Endothelial cell of umbilical vein (primary cell): ENCODE measurements around the gene ATAT1. TPM values are rescaled to one million over a fixed set of nuclear protein-coding genes. Genes with fewer than 3 reads are reported as not detected.

Source experiments
- BruUV-seq: library from RNA; stranded (reverse); fragments of 400-500 nt; replicated peaks from 2 replicates; lab custom pipeline; 2021; lab: Mats Ljungman, UMichigan
- CTCF ChIA-PET: fragments of 300-600, 350-600 bp; sonication (Branson Sonifier 250); formaldehyde crosslinking; loops from one replicate; lab custom pipeline; 2021; ENCODE audit warnings: antibody characterized with exemption, inconsistent platforms; lab: Charles Lee
- POLR2A ChIA-PET: fragments of 300-600, 350-600 bp; sonication (Branson Sonifier 250); formaldehyde crosslinking; loops from one replicate; lab custom pipeline; 2021; ENCODE audit warnings: antibody characterized with exemption, inconsistent platforms; lab: Charles Lee
- DNase-seq: peaks from one replicate; pipeline ENCODE4 v3.0.0-alpha.2; 2011; ENCODE audit warnings: low read depth, low spot score
- FAIRE-seq: peaks from 2 replicates; lab custom pipeline; 2011; peaks lifted over from hg19 to GRCh38; lab: Jason Lieb, UNC
- H2AFZ ChIP-seq: 2 replicates; pipeline ENCODE4 v1.6.0; 2012; ENCODE audit warnings: low read depth, low read length, control low read depth, inconsistent platforms
- H3K27ac ChIP-seq: 2 replicates; pipeline ENCODE4 v1.5.1; 2011; ENCODE audit warnings: low read depth, mild to moderate bottlenecking, control low read depth, low read length, moderate library complexity; ENCODE audit not compliant: insufficient read depth
- H3K27me3 ChIP-seq, 2 experiments: 2 replicates each; pipeline versions ENCODE4 v1.6.0 to v1.6.1; 2011; ENCODE audit warnings: low read length in 2 of 2, mixed read lengths in 1 of 2; ENCODE audit not compliant: control insufficient read depth in 2 of 2, insufficient read depth in 2 of 2
- H3K36me3 ChIP-seq, 2 experiments: 2 replicates in 1 of 2; 3 replicates in 1 of 2; pipeline ENCODE4 v1.5.1; 2011; ENCODE audit warnings: low read length in 2 of 2, mild to moderate bottlenecking in 1 of 2, moderate library complexity in 1 of 2; ENCODE audit not compliant: control insufficient read depth in 2 of 2, insufficient read depth in 2 of 2; ENCODE audit errors: extremely low read depth in 1 of 2
- H3K4me1 ChIP-seq: 3 replicates; pipeline ENCODE4 v1.5.1; 2011; ENCODE audit warnings: mild to moderate bottlenecking, low read length; ENCODE audit not compliant: control insufficient read depth, insufficient read depth; ENCODE audit errors: extremely low read depth
- H3K4me2 ChIP-seq: 2 replicates; pipeline ENCODE4 v1.6.1; 2011; ENCODE audit warnings: low read length, control low read depth, mixed read lengths; ENCODE audit not compliant: insufficient read depth
- H3K4me3 ChIP-seq, 3 experiments: fragments of 200-600 bp in 1 of 3; sonication (generic), shearing (Covaris generic) in 1 of 3; replicated peaks in 1 of 3; 2 replicates each; pipeline ENCODE4 v1.5.1; 2011 to 2016; ENCODE audit warnings: control low read depth in 3 of 3, low read length in 3 of 3, mild to moderate bottlenecking in 2 of 3, inconsistent platforms in 1 of 3, low read depth in 1 of 3, moderate library complexity in 1 of 3; ENCODE audit not compliant: insufficient read depth in 1 of 3
- H3K79me2 ChIP-seq: 2 replicates; pipeline ENCODE4 v1.6.0; 2012; ENCODE audit warnings: low read length, inconsistent platforms; ENCODE audit not compliant: control insufficient read depth, insufficient read depth
- H3K9ac ChIP-seq: replicated peaks from 2 replicates; pipeline ENCODE3; 2011; ENCODE audit warnings: low read length, control low read depth; ENCODE audit not compliant: insufficient read depth; ENCODE audit errors: extremely low read depth
- H3K9me1 ChIP-seq: replicated peaks from 3 replicates; pipeline ENCODE4 v1.6.0; 2011; ENCODE audit warnings: mild to moderate bottlenecking, low read length; ENCODE audit not compliant: control insufficient read depth, insufficient read depth; ENCODE audit errors: extremely low read depth
- H3K9me3 ChIP-seq: replicated peaks from 2 replicates; pipeline ENCODE4 v1.5.1; 2012; ENCODE audit warnings: low read length, inconsistent platforms; ENCODE audit not compliant: control insufficient read depth, insufficient read depth
- H4K20me1 ChIP-seq: replicated peaks from 2 replicates; pipeline ENCODE3; 2011; ENCODE audit warnings: mild to moderate bottlenecking, low read length; ENCODE audit not compliant: control insufficient read depth, insufficient read depth; ENCODE audit errors: extremely low read depth
- CTCF ChIP-seq, 2 donors: IDR thresholded peaks; 1 replicate in 1 of 2; 2 replicates in 1 of 2; pipeline ENCODE4 v1.5.1; 2011; ENCODE audit warnings: low read length in 2 of 2, mild to moderate bottlenecking in 2 of 2, moderate library complexity in 2 of 2, control low read depth in 1 of 2, inconsistent platforms in 1 of 2, low read depth in 1 of 2; ENCODE audit not compliant: insufficient read depth in 1 of 2; ENCODE audit errors: extremely low read depth in 1 of 2
- EZH2 ChIP-seq: IDR thresholded peaks from 2 replicates; pipeline ENCODE4 v1.6.1; 2012; ENCODE audit warnings: borderline replicate concordance, low read depth, mild to moderate bottlenecking, moderate library complexity, low read length, inconsistent platforms; ENCODE audit not compliant: severe bottlenecking
- FOS ChIP-seq: IDR thresholded peaks from 2 replicates; pipeline ENCODE4 v1.6.1; 2011; ENCODE audit warnings: mild to moderate bottlenecking, low read length, moderate library complexity, borderline replicate concordance; ENCODE audit not compliant: insufficient read depth
- GATA2 ChIP-seq: IDR thresholded peaks from 2 replicates; pipeline ENCODE4 v1.7.0; 2011; ENCODE audit warnings: low read depth, mild to moderate bottlenecking, moderate library complexity, mixed read lengths, low read length; ENCODE audit not compliant: insufficient read length, insufficient read depth
- JUN ChIP-seq: IDR thresholded peaks from 2 replicates; pipeline ENCODE4 v1.6.1; 2011; ENCODE audit warnings: borderline replicate concordance, low read depth; ENCODE audit not compliant: insufficient read length, insufficient read depth
- MAX ChIP-seq: IDR thresholded peaks from 2 replicates; pipeline ENCODE4 v1.6.1; 2011; ENCODE audit not compliant: insufficient read depth, insufficient read length
- MYC ChIP-seq: IDR thresholded peaks from one replicate; pipeline ENCODE4 v1.6.1; 2011; ENCODE audit warnings: mild to moderate bottlenecking, low read depth, low read length
- POLR2A ChIP-seq: IDR thresholded peaks from 2 replicates; pipeline ENCODE4 v1.6.1; 2012; ENCODE audit warnings: low read depth, mild to moderate bottlenecking, control low read depth, low read length
- POLR2AphosphoS5 ChIP-seq: IDR thresholded peaks from 2 replicates; pipeline ENCODE4 v1.6.1; 2012; ENCODE audit warnings: low read depth, mild to moderate bottlenecking, control low read depth, low read length, moderate library complexity; ENCODE audit not compliant: insufficient read depth
- dilution Hi-C: fragments of 300-500 bp; cut with MboI; formaldehyde crosslinking; loops from one replicate; pipeline ENCODE4 v1.15.0; 2019; ENCODE audit warnings: low sequenced_read_pairs; ENCODE audit not compliant: extremely low pct_ligation_motif_present
- intact Hi-C: fragments of 100-400 bp; cut with micrococcal nuclease; formaldehyde crosslinking; loops from one replicate; pipeline ENCODE4 v1.10.0; 2022
- polyA plus RNA-seq, 4 experiments: library from polyadenylated mRNA; depleted of rRNA in 3 of 4; stranded (reverse) in 3 of 4; unstranded in 1 of 4; fragments of >200 nt; gene quantifications; 2 replicates each; pipeline versions ENCODE4 v1.2.1 to v1.2.3, GENCODE V29; 2011 to 2012; ENCODE audit warnings: missing spikeins in 1 of 4
- total RNA-seq: library from RNA; stranded (reverse); gene quantifications from 2 replicates; pipeline ENCODE4 v1.2.3, GENCODE V29; 2021

The ATAT1 gene
- total and polyA plus RNA-seq, 2 donors (not counting 3 experiments of a cell fraction or from before 2014, with no cell fraction given), result 17.4 to 18.4 TPM

GRCh38 chr6:30589754-30590358, 36.8 kb upstream of the ATAT1 start:
- Histone ChIP-seq H3K79me2 (peaks cover 7% of the 10 kb centered on the region), H4K20me1 (no peaks in the 10 kb centered on the region), H3K9ac (no peak overlapping the region), H3K9me3 (no peaks in the 10 kb centered on the region), H3K4me2 (no peak overlapping the region), H2AFZ (no peak overlapping the region), H3K4me1 (peaks cover 2% of the 10 kb centered on the region), H3K27ac (no peak overlapping the region), H3K4me3 (no peak overlapping the region), H3K27me3 (no peaks in the 10 kb centered on the region), H3K36me3 (peaks cover 26 to 38% of the 10 kb centered on the region in 2 experiments), H3K9me1 (no peaks in the 10 kb centered on the region)
- intact Hi-C loops, result no loop called here
- ChIA-PET POLR2A (no interaction called here), CTCF (interaction anchor here (1.0 to 2.2 kb wide), 7 partner anchors 9 to 141 kb away, joined by 3 to 13 read pairs (median 4); no protein-coding TSS in a partner anchor)
- FAIRE-seq, result no peak
- TF ChIP-seq POLR2AphosphoS5 (no peak), MYC (no peak), GATA2 (no peak), CTCF (IDR thresholded peaks at IDR 0.05; ENCODE audit: extremely low read depth in 1 of 2, insufficient read depth in 1 of 2, low read depth in 1 of 2, low read length in 2 of 2) (no peak), EZH2 (no peak), MAX (no peak), FOS (no peak), JUN (no peak), POLR2A (no peak)
- no peak for DNase-seq
- dilution Hi-C loops, result no loop called here
- BruUV-seq, result no TSS peak
